ENCODE results near the gene BTBD7.

Gene BTBD7

GRCh38 chr14:93195316-93195999 is 137.4 kb downstream of the BTBD7 start:
- DNase-seq (ENCODE audit: low read depth), result no peak

All from T follicular helper cell (primary cell).